K562 (cell line): Measurements from ENCODE around the gene PANX1. TPM values are rescaled to one million over a fixed set of nuclear protein-coding genes. Genes with fewer than 3 reads are reported as not detected.

Source experiments
- ATAC-seq: fragments of 200-7000 bp; cut with Tn5 transposase; 3 replicates; pipeline ENCODE4 v1.9.1; 2020; ENCODE audit warnings: moderate library complexity
- BruUV-seq: library from RNA; stranded (reverse); fragments of 400-500 nt; replicated peaks from 2 replicates; lab custom pipeline; 2021; lab: Mats Ljungman, UMichigan
- CTCF ChIA-PET: fragments of 300-600 bp; formaldehyde crosslinking; extraction: SDS; loops from one replicate; lab custom pipeline; 2021; ENCODE audit warnings: low intra/inter-chr PET ratio; lab: Yijun Ruan, JAX
- POLR2A ChIA-PET: fragments of 300-600, 350-650 bp; sonication (Branson Sonifier 250); formaldehyde crosslinking; extraction: SDS; loops from one replicate; lab custom pipeline; 2021; ENCODE audit warnings: antibody characterized with exemption, inconsistent platforms; lab: Yijun Ruan, JAX
- DNase-seq, 4 experiments: peaks; one replicate each; pipeline versions ENCODE4 v3.0.0 to v3.0.0-alpha.2; 2011 to 2018; ENCODE audit warnings: low spot score in 3 of 4, mixed read lengths in 3 of 4; ENCODE audit errors: extremely low read depth in 1 of 4
- FAIRE-seq: peaks from 2 replicates; lab custom pipeline; 2011; peaks lifted over from hg19 to GRCh38; lab: Jason Lieb, UNC
- H2AFZ ChIP-seq: 2 replicates; pipeline ENCODE4 v1.6.0; 2011; ENCODE audit warnings: low read depth, low read length, control low read depth, inconsistent platforms
- H3K27ac ChIP-seq: fragments of 200-600 bp; 3 replicates; pipeline ENCODE4 v1.8.0; 2011; ENCODE audit warnings: low read depth, mild to moderate bottlenecking, control low read depth, inconsistent platforms, low read length, moderate library complexity, mixed read lengths; ENCODE audit errors: extremely low read depth
- H3K27me3 ChIP-seq, 2 experiments: fragments of 300-600 bp in 1 of 2; 2 replicates in 1 of 2; 3 replicates in 1 of 2; pipeline versions ENCODE4 v1.6.0 to v1.8.0; 2011; ENCODE audit warnings: inconsistent platforms in 2 of 2, low read length in 2 of 2, mild to moderate bottlenecking in 1 of 2, mixed read lengths in 1 of 2, moderate library complexity in 1 of 2; ENCODE audit not compliant: control insufficient read depth in 2 of 2, insufficient read depth in 2 of 2
- H3K36me3 ChIP-seq: fragments of 300-600 bp; 3 replicates; pipeline ENCODE4 v1.8.0; 2011; ENCODE audit warnings: mild to moderate bottlenecking, low read length, inconsistent platforms; ENCODE audit not compliant: control insufficient read depth, insufficient read depth
- H3K4me1 ChIP-seq, 2 experiments: fragments of 200-600 bp in 1 of 2; replicated peaks in 1 of 2; 2 replicates in 1 of 2; 3 replicates in 1 of 2; pipeline versions ENCODE4 v1.5.1 to v1.8.0; 2011; ENCODE audit warnings: inconsistent platforms in 2 of 2, low read length in 2 of 2, mild to moderate bottlenecking in 1 of 2, mixed read lengths in 1 of 2, moderate library complexity in 1 of 2; ENCODE audit not compliant: control insufficient read depth in 2 of 2, insufficient read depth in 2 of 2
- H3K4me2 ChIP-seq: 2 replicates; pipeline ENCODE4 v1.6.1; 2011; ENCODE audit warnings: low read length, control low read depth, inconsistent platforms, mixed read lengths; ENCODE audit not compliant: insufficient read depth
- H3K4me3 ChIP-seq: fragments of 200-600 bp; sonication (generic), shearing (Covaris generic); 2 replicates; pipeline ENCODE4 v1.5.1; 2016; ENCODE audit warnings: control low read depth, inconsistent platforms
- H3K79me2 ChIP-seq: fragments of 200-600 bp; 3 replicates; pipeline ENCODE4 v1.8.0; 2011; ENCODE audit warnings: low read length, inconsistent platforms; ENCODE audit not compliant: control insufficient read depth, insufficient read depth
- H3K9ac ChIP-seq, 2 experiments: 2 replicates each; pipeline versions ENCODE4 v1.6.0 to v1.6.1; 2011; ENCODE audit warnings: low read depth in 2 of 2, low read length in 2 of 2, control low read depth in 1 of 2, inconsistent platforms in 1 of 2, mild to moderate bottlenecking in 1 of 2, mixed read lengths in 1 of 2; ENCODE audit not compliant: insufficient read depth in 1 of 2
- H3K9me1 ChIP-seq: one replicate; pipeline ENCODE4 v1.6.0; 2011; ENCODE audit warnings: inconsistent platforms, mild to moderate bottlenecking, low read length, moderate library complexity; ENCODE audit not compliant: control insufficient read depth, insufficient read depth
- H3K9me3 ChIP-seq: replicated peaks from 2 replicates; pipeline ENCODE4 v1.5.1; 2011; ENCODE audit warnings: low read depth, low read length, inconsistent platforms; ENCODE audit not compliant: control insufficient read depth, insufficient read depth
- H4K20me1 ChIP-seq: replicated peaks from 2 replicates; pipeline ENCODE4 v1.6.1; 2011; ENCODE audit warnings: low read length, inconsistent platforms, mixed read lengths; ENCODE audit not compliant: control insufficient read depth, insufficient read depth
- ARHGAP35 ChIP-seq: fragments of 450-650 bp; IDR thresholded peaks from 2 replicates; pipeline ENCODE4 v1.6.1; 2018; ENCODE audit not compliant: partially characterized antibody
- EWSR1 ChIP-seq: fragments of 450-650 bp; IDR thresholded peaks from 2 replicates; pipeline ENCODE4 v1.6.1; 2018; ENCODE audit warnings: borderline replicate concordance, mild to moderate bottlenecking, low read depth, moderate library complexity; ENCODE audit not compliant: partially characterized antibody
- HLTF ChIP-seq: fragments of 450-650 bp; IDR thresholded peaks from 2 replicates; pipeline ENCODE4 v1.6.1; 2016
- NCOA2 ChIP-seq, 2 experiments: fragments of 450-650 bp; IDR thresholded peaks; 2 replicates each; pipeline ENCODE4 v1.6.1; 2018; ENCODE audit warnings: mild to moderate bottlenecking in 2 of 2, moderate library complexity in 1 of 2; ENCODE audit not compliant: partially characterized antibody in 2 of 2
- NR1H2 ChIP-seq: sonication (generic); formaldehyde crosslinking; IDR thresholded peaks from 2 replicates; pipeline ENCODE4 v1.4.0; 2020; ENCODE audit warnings: mild to moderate bottlenecking, missing genetic modification reagents
- PML ChIP-seq: IDR thresholded peaks from 2 replicates; pipeline ENCODE4 v1.6.1; 2012; ENCODE audit warnings: low read length, inconsistent platforms
- TARDBP ChIP-seq: fragments of 450-650 bp; IDR thresholded peaks from 2 replicates; pipeline ENCODE4 v1.6.1; 2016
- TCFL5 ChIP-seq: fragments of 250-450 bp; sonication (Bioruptor Pico); conservative IDR thresholded peaks from 2 replicates; pipeline ENCODE4 v1.6.1; 2021; ENCODE audit warnings: mild to moderate bottlenecking, moderate library complexity, matching md5 sums
- TEAD1 ChIP-seq, 2 experiments: fragments of 450-650 bp in 1 of 2; sonication (generic) in 1 of 2; formaldehyde crosslinking; IDR thresholded peaks; 2 replicates each; pipeline versions ENCODE4 v1.4.0 to v1.8.0; 2020 to 2022; ENCODE audit warnings: mild to moderate bottlenecking in 2 of 2, missing genetic modification reagents in 1 of 2
- ZNF311 ChIP-seq: fragments of 250-450 bp; sonication (Bioruptor Pico); IDR thresholded peaks from 2 replicates; pipeline ENCODE4 v1.4.0; 2020; ENCODE audit warnings: mild to moderate bottlenecking, moderate library complexity
- ZNF551 ChIP-seq: fragments of 250-450 bp; sonication (Bioruptor Pico); IDR thresholded peaks from 2 replicates; pipeline ENCODE4 v1.5.0; 2021; ENCODE audit warnings: mild to moderate bottlenecking, moderate library complexity
- ZNF583 ChIP-seq: fragments of 250-450 bp; sonication (Bioruptor Pico); IDR thresholded peaks from 2 replicates; pipeline ENCODE4 v1.4.0; 2020
- WGBS: fragments of 100-300 bp; shearing (Covaris generic); methylation state at CpG from one replicate; pipeline ENCODE4 v1.1.6; 2016; ENCODE audit warnings: low coverage, mixed read lengths; ENCODE audit not compliant: insufficient coverage; ENCODE audit errors: missing lambda C conversion rate; 5-methylcytosine and 5-hydroxymethylcytosine counted together
- in situ Hi-C: fragments of 300-500 bp; cut with MboI; formaldehyde crosslinking; loops from 4 replicates; pipeline ENCODE4 v1.15.0; 2018; ENCODE audit warnings: inconsistent platforms, mixed read lengths
- intact Hi-C: fragments of 100-400 bp; cut with micrococcal nuclease; formaldehyde crosslinking; loops from 2 replicates; pipeline ENCODE4 v1.14.2; 2022
- polyA plus RNA-seq, 8 experiments: library from polyadenylated mRNA; depleted of rRNA in 4 of 8; stranded (reverse) in 5 of 8; unstranded in 3 of 8; fragments of >200 nt; fragmentation: Nextera tagmentation in 2 of 8; fragmentation: Illumina TruSeq in 1 of 8; extraction: Ambion mirVana in 2 of 8; extraction: Trizol in 1 of 8; gene quantifications; 2 replicates each; pipeline versions ENCODE4 v1.2.1 to v1.2.3, GENCODE V29; 2011 to 2014; ENCODE audit warnings: inconsistent platforms in 1 of 8, missing spikeins in 1 of 8
- total RNA-seq, 7 experiments: library from RNA; depleted of rRNA in 6 of 7; stranded (reverse); fragments of >200 nt in 6 of 7; fragmentation: Illumina TruSeq in 2 of 7; extraction: Trizol in 2 of 7; gene quantifications; 2 replicates each; pipeline versions ENCODE4 v1.2.1 to v1.2.3, GENCODE V29; 2011 to 2021; ENCODE audit warnings: low replicate concordance in 1 of 7
- TF ChIP-seq, protein P1 (sequence below): sonication (generic); formaldehyde crosslinking; IDR thresholded peaks from 2 replicates; pipeline ENCODE4 v1.8.1; 2023; ENCODE audit warnings: mild to moderate bottlenecking, missing genetic modification reagents
- TF ChIP-seq, protein P2 (sequence below): fragments of 250-450 bp; sonication (Bioruptor Pico); IDR thresholded peaks from 2 replicates; pipeline ENCODE4 v1.4.0; 2020; ENCODE audit warnings: mild to moderate bottlenecking, moderate library complexity

PANX1 gene
- total and polyA plus RNA-seq, 9 of the 15 experiments (the other 6 are each of a cell fraction or from before 2014, with no cell fraction given) = 1.9 to 14.8 (median 10.1) TPM

DNA sequence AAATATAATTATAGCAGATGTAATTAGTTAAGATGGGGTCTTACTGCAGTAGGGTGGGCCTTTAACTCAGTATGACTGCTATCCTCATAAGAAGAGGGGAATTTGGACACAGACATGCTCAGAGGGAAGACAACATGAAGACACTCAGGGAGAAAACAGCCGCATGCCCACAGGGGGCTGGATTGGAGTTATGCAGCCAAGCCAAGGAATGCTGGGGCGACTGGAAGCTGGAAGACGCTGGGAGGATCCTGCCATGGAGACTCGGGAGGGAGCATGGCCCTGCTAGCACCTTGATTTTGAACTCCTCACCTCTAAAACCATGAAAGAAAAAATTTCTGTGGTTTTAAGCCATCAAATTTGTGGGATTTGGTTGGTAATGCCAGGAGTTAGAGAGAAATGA, 40.9 kb downstream of the PANX1 start:
- intact Hi-C loops = no loop called here
- H3K4me1 ChIP-seq = no peaks in the 10 kb centered on the region; a peak in 1 of 5 replicates
- no peaks in the 10 kb centered on the region for H3K27me3 ChIP-seq
- CTCF ChIA-PET = no interaction called here
- no peaks in the 10 kb centered on the region for H3K9me1 ChIP-seq
- no peak overlapping the region for H3K9ac ChIP-seq
- H3K4me2 ChIP-seq = no peak overlapping the region
- no peaks in the 10 kb centered on the region for H3K9me3 ChIP-seq
- H3K36me3 ChIP-seq = no peaks in the 10 kb centered on the region; the same call in 2 of the 3 replicates
- in situ Hi-C loops = no loop called here
- DNase-seq = no peak
- H3K79me2 ChIP-seq = peaks cover 10% of the 10 kb centered on the region; the same call in 1 of the 3 replicates
- FAIRE-seq = no peak
- peaks cover 6% of the 10 kb centered on the region; the same call in 1 of the 2 replicates for H4K20me1 ChIP-seq
- POLR2A ChIA-PET = no interaction called here
- H3K27ac ChIP-seq = no peak overlapping the region
- no peak overlapping the region for H3K4me3 ChIP-seq
- no TSS peak for BruUV-seq
- 91% methylated on average over 4 of the region's 4 CpGs for WGBS
- no peak overlapping the region for H2AFZ ChIP-seq
- ATAC-seq = no peak
- TF ChIP-seq NCOA2 (IDR thresholded peaks at IDR 0.05; ENCODE audit: partially characterized antibody in 2 of 2) (no peak), ZNF311 (CRISPR knock-in tag) (no peak), TCFL5 (CRISPR knock-in tag) (no peak), NR1H2 (CRISPR knock-in tag) (no peak), ZNF551 (CRISPR knock-in tag) (no peak), PML (no peak), ARHGAP35 (no peak), ZNF583 (CRISPR knock-in tag) (no peak), TARDBP (no peak), HLTF (no peak), EWSR1 (no peak), TEAD1 (CRISPR knock-in tag; IDR thresholded peaks at IDR 0.05) (no peak)
- TF ChIP-seq, protein P1, sequence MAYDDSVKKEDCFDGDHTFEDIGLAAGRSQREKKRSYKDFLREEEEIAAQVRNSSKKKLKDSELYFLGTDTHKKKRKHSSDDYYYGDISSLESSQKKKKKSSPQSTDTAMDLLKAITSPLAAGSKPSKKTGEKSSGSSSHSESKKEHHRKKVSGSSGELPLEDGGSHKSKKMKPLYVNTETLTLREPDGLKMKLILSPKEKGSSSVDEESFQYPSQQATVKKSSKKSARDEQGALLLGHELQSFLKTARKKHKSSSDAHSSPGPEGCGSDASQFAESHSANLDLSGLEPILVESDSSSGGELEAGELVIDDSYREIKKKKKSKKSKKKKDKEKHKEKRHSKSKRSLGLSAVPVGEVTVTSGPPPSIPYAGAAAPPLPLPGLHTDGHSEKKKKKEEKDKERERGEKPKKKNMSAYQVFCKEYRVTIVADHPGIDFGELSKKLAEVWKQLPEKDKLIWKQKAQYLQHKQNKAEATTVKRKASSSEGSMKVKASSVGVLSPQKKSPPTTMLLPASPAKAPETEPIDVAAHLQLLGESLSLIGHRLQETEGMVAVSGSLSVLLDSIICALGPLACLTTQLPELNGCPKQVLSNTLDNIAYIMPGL (CRISPR knock-in tag) = no peak
- TF ChIP-seq, protein P2, sequence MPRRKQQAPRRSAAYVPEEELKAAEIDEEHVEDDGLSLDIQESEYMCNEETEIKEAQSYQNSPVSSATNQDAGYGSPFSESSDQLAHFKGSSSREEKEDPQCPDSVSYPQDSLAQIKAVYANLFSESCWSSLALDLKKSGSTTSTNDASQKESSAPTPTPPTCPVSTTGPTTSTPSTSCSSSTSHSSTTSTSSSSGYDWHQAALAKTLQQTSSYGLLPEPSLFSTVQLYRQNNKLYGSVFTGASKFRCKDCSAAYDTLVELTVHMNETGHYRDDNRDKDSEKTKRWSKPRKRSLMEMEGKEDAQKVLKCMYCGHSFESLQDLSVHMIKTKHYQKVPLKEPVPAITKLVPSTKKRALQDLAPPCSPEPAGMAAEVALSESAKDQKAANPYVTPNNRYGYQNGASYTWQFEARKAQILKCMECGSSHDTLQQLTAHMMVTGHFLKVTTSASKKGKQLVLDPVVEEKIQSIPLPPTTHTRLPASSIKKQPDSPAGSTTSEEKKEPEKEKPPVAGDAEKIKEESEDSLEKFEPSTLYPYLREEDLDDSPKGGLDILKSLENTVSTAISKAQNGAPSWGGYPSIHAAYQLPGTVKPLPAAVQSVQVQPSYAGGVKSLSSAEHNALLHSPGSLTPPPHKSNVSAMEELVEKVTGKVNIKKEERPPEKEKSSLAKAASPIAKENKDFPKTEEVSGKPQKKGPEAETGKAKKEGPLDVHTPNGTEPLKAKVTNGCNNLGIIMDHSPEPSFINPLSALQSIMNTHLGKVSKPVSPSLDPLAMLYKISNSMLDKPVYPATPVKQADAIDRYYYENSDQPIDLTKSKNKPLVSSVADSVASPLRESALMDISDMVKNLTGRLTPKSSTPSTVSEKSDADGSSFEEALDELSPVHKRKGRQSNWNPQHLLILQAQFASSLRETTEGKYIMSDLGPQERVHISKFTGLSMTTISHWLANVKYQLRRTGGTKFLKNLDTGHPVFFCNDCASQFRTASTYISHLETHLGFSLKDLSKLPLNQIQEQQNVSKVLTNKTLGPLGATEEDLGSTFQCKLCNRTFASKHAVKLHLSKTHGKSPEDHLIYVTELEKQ = no peak
